AG09309 (cell line): ENCODE measurements around the gene PDE1C.

Source experiments
- DNase-seq: peaks from one replicate; pipeline ENCODE4 v3.0.0-alpha.2; 2010; ENCODE audit warnings: low read depth
- H3K4me3 ChIP-seq: 2 replicates; pipeline ENCODE4 v1.5.1; 2011; ENCODE audit warnings: mild to moderate bottlenecking, low read depth, low read length, moderate library complexity; ENCODE audit not compliant: control insufficient read depth
- TF ChIP-seq, protein P1 (sequence below): IDR thresholded peaks from 2 replicates; pipeline ENCODE4 v1.5.1; 2011; ENCODE audit warnings: mild to moderate bottlenecking, low read depth, low read length, inconsistent platforms; ENCODE audit not compliant: insufficient read depth, control insufficient read depth; ENCODE audit errors: missing control alignments

Gene PDE1C

DNA sequence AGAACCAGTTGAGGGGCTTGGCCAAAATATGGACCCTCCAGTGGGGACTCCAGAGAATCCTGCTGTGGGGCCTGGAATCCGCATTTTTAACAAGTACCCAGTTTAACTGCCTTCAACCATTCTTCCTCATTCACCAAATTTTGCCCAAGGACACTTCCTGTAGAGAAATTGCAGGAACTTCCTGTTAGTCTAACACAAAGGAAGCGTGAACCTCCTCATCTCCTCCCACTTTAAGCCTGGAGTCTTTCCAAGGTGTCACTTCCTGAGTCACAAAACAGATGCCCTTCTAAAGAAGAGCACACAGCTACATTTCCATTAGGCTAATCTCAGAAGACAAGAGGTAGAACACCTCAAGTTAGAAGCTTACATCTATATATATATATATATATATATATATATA is 194.8 kb downstream of the PDE1C start:
- H3K4me3 ChIP-seq = no peak overlapping the region
- DNase-seq = no peak
- TF ChIP-seq, protein P1, sequence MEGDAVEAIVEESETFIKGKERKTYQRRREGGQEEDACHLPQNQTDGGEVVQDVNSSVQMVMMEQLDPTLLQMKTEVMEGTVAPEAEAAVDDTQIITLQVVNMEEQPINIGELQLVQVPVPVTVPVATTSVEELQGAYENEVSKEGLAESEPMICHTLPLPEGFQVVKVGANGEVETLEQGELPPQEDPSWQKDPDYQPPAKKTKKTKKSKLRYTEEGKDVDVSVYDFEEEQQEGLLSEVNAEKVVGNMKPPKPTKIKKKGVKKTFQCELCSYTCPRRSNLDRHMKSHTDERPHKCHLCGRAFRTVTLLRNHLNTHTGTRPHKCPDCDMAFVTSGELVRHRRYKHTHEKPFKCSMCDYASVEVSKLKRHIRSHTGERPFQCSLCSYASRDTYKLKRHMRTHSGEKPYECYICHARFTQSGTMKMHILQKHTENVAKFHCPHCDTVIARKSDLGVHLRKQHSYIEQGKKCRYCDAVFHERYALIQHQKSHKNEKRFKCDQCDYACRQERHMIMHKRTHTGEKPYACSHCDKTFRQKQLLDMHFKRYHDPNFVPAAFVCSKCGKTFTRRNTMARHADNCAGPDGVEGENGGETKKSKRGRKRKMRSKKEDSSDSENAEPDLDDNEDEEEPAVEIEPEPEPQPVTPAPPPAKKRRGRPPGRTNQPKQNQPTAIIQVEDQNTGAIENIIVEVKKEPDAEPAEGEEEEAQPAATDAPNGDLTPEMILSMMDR = no peak

DNA sequence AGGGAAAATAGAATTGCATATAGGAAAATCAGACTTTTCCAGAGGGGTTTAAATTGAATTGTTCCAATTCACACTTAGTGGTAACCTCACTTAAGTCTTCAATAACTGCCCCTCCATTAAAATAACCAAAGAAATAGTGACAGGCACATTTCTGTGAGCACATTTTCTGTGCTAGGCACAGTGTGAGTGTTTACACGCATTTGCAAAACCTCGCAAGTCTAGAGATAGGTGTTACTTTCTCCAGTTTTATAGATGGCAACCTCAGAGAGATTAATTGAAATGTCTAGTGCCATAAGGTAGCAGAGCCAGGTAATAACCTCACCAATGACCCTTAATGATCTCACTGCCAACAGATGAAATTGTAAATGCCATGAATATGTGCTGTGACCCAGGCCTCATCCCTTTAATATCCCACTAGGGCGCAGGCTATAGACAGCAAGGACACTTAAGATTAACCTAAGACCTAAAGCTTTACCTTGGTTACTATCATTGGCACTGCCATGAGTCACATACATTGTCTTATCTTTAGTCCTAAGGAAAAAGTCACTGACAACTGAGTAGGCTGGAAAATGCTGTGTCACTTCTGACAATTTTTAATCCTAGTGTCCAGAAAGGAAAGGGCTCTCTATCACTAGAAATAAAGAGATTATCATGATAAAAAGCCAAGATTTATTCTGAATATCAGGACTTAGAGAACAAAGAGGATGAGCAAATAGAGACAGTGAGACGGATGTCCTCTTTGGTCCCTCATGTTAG is 195.4 kb downstream of the PDE1C start:
- TF ChIP-seq, protein P1 = no peak
- no peak overlapping the region for H3K4me3 ChIP-seq
- no peak for DNase-seq

DNA sequence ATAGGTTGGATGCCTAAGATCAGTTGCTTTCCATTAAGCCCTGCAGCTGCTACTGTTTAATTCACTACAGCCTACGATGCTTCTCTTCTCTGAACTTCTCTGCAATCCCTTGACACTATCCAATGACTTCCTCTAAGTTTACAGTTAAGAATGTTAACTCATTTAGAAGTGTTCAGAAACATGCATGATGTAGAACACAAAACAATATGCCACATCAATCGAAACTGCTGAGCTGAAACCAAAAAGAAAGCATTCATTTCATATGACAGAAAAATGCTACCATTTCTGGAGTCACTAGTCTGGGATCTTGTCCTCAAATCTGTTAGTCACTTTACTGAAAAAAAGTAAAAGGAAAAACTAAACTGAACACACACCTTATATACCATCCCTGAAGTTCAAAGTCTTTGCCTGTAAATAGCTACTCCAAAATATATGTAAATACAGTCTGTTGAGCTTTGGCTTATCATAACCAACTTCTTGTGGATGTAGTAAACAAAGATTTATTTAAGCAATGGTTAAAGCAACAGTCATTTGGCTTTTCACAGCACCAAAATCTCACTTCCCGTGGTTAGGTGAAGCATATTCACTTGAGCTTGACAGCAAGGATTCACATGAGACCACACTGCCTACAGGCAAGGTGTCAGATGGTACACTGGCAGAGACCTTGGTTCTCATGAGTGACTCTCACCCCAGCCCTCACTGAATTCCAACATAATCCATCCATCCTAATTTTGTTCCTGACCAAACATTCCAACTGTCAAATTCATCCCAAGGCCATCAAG is 196.2 kb downstream of the PDE1C start:
- TF ChIP-seq, protein P1 = no peak
- no peak for DNase-seq
- no peak overlapping the region for H3K4me3 ChIP-seq

DNA sequence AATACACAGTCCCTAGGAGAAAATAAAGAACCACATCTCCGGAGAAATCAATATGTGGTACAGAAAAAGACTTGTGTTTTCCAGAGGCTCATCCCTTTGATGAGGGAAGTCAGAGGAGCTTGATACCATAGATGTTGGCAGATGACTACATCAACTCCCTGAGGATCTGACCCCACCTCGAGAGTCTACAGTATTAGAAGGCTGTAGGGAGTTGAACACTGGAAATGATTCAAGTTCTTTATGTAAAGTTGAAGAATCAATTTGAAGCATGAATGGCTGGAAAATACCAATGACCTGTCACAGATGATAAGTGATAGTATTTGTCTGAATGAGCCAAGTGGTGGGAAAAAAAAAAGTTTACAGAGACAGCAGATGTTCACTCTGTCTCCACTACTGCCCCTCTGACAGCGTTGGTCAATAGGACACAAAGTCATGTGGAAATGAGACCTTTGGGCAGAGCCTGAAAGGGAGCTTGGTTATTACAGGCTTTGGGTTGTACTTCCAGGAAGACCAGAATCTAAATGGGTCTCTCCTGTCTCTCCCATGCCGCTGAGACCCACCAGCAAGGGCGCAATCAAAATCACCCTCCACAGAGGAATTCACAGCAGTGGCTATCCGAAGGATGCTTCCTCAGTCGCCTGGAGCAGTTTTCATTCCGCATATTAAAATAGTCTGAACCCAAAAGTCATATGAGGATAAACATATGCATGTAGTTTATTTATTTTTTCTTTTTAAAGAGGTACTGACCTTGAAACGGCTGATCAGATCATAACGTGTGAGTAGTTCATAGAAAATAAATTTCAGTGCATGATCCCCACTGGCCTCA is 197.4 kb downstream of the PDE1C start:
- H3K4me3 ChIP-seq = no peak overlapping the region
- TF ChIP-seq, protein P1 = no peak
- DNase-seq = no peak

DNA sequence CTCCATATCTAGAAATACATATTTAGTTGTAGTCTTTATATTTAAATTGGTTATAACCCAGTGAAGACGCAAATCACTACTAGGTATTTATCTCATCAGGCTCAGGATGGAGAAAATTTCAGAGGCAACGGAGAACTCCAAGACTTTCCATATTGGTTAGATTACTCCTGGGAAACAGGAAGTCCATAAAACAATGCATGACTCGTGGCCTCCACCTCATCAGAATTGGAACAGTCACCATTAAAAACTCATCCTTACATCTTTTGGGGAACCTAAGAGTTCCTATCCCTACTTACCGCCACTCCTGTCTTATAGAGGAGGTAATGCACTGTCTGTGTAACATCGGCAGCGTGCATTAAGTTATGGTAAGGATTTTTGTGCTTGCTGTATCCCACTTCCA is 205.6 kb downstream of the PDE1C start:
- DNase-seq = no peak
- no peak overlapping the region for H3K4me3 ChIP-seq
- TF ChIP-seq, protein P1 = no peak

DNA sequence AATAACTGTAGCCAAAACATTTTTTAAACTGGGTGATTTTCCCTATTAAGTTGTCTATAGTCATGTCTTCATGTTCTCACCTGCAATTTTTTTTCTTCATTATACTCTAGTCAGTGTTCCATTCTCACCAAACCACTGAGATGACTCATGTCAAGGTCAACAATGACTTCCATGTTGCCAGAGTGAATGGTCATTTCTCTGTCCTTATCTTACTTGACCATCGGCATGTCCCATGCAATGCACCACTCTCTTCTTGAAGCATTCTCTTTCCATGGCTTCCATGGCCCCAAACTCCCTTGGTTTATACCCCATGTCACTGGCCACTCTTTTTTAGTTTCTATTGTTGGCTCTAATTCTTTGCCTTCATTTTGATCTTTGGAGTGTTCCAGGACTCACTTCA is 209.3 kb downstream of the PDE1C start:
- no peak for DNase-seq
- no peak overlapping the region for H3K4me3 ChIP-seq
- TF ChIP-seq, protein P1 = no peak
